ENCODE data around the gene DGKZ. TPM values are rescaled to one million over a fixed set of nuclear protein-coding genes. Genes with fewer than 3 reads are reported as not detected.

DGKZ gene
- polyA plus RNA-seq, 3 donors: 38.3 to 39.8 (median 38.9) TPM

DNA sequence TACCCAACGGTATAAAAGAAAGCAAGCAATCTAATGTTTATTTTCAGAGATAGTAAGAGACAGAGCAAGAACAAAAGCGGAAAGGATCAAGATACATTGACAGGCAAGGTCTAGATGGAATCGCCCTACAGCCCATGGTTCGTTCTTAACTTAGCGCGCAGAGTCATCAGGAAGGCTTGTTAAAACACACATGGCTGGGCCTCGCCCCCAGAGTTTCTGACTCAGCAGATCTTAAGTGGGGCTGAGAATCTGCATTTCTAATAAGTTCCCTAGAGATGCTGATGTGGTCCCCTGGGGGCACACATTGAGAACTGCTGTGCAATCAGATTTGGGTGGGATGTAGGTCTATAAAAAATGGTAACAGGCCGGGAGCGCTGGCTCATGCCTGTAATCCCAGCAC lies 80.1 kb downstream of the DGKZ start:
- DNase-seq: no peak

DNA sequence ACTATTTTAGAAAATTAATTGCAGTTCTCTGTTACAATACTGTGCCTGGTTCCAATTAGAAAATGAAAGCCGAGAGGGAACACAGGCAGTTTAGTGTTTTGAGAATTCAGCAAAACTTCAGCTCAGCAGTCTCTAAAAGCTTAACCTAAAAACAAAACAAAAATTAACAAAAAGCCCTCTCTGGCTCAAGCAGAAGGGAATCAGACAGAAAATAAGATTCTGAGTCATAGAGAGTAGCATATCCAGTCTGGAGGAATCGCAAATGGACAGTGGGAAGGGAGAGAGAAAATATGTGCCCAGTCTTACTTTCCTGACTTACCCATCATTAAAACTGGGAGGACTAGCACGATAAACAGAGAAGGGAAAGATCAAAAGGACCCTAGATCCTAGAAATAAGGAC lies 82.5 kb downstream of the DGKZ start:
- DNase-seq: no peak

Other genes starting within 250 kb of the DGKZ start
- gene PHF21A, start 226.0 kb upstream of the DGKZ start, polyA plus RNA-seq (ENCODE audit: insufficient read length in 3 of 3): 10 to 100 TPM; 46.6 to 58.0 (median 56.1) TPM
- gene CREB3L1, start 69.8 kb upstream of the DGKZ start, polyA plus RNA-seq (ENCODE audit: insufficient read length in 3 of 3): 10 to 100 TPM; 12.8 to 18.0 (median 13.8) TPM
- gene MDK, start 34.2 kb downstream of the DGKZ start, polyA plus RNA-seq (ENCODE audit: insufficient read length in 3 of 3): 1,000 to 10,000 TPM in 1 of 3 donors, 100 to 1,000 TPM in 2; 768 to 1,134 (median 903) TPM
- under 1 TPM; 0.16 to 0.34 (median 0.28) TPM for gene CHRM4, start 44.3 kb downstream of the DGKZ start, polyA plus RNA-seq (ENCODE audit: insufficient read length in 3 of 3)
- gene AMBRA1, start 246.6 kb downstream of the DGKZ start, polyA plus RNA-seq (ENCODE audit: insufficient read length in 3 of 3): 10 to 100 TPM; 26.6 to 27.4 (median 27.1) TPM